DND-41 (cell line): ENCODE data around the gene TMEM132D.

Experiments used
- CTCF ChIP-seq: IDR thresholded peaks from 2 replicates; pipeline ENCODE4 v1.5.1; 2012; ENCODE audit warnings: borderline replicate concordance, low read length, moderate library complexity, mild to moderate bottlenecking; ENCODE audit not compliant: poor library complexity, severe bottlenecking; ENCODE audit errors: extremely low read depth
- EZH2 ChIP-seq: IDR thresholded peaks from 3 replicates; pipeline ENCODE4 v1.6.1; 2012; ENCODE audit warnings: borderline replicate concordance, low read depth, mild to moderate bottlenecking, moderate library complexity, low read length, inconsistent platforms; ENCODE audit not compliant: severe bottlenecking

GRCh38 chr12:129704232-129704830, 199.5 kb downstream of the TMEM132D start:
- TF ChIP-seq EZH2 = no peak
- no peak for TF ChIP-seq CTCF
